A673 (cell line): ENCODE measurements around the gene GABRR2.

ENCODE experiments used
- EZH2 ChIP-seq: fragments of 200-600 bp; sonication (generic); IDR thresholded peaks from 2 replicates; pipeline ENCODE4 v1.6.1; 2017; ENCODE audit warnings: borderline replicate concordance, low read depth, mild to moderate bottlenecking, mixed read lengths, antibody characterized with exemption, low read length; ENCODE audit not compliant: poor library complexity, severe bottlenecking
- TF ChIP-seq, protein P1 (sequence below): fragments of 300-800, 200-600 bp; sonication (generic); conservative IDR thresholded peaks from 2 replicates; pipeline ENCODE4 v1.5.1; 2017; ENCODE audit warnings: low read depth, mild to moderate bottlenecking, antibody characterized with exemption, low read length, moderate library complexity, mixed read lengths

DNA sequence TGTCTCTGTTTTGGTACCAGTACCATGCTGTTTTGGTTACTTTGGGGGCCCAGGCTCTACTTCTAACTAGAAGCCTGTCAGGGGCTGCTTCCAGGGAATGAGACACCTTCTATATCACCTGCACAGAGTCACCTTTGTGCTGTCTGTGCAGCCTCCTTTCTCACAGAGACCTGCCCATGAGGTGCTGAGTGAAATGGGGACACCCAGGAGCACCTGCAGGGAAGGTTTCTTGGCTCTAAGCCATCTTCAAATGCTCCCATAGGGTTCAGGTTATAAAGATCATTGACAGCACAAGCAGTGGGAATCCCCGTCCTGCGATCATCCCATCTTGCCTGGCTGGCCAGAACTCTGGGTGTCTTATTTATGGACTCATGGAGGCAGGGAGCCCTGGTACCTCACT, 19.1 kb downstream of the GABRR2 start:
- TF ChIP-seq EZH2 = no peak
- TF ChIP-seq, protein P1, sequence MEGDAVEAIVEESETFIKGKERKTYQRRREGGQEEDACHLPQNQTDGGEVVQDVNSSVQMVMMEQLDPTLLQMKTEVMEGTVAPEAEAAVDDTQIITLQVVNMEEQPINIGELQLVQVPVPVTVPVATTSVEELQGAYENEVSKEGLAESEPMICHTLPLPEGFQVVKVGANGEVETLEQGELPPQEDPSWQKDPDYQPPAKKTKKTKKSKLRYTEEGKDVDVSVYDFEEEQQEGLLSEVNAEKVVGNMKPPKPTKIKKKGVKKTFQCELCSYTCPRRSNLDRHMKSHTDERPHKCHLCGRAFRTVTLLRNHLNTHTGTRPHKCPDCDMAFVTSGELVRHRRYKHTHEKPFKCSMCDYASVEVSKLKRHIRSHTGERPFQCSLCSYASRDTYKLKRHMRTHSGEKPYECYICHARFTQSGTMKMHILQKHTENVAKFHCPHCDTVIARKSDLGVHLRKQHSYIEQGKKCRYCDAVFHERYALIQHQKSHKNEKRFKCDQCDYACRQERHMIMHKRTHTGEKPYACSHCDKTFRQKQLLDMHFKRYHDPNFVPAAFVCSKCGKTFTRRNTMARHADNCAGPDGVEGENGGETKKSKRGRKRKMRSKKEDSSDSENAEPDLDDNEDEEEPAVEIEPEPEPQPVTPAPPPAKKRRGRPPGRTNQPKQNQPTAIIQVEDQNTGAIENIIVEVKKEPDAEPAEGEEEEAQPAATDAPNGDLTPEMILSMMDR = no peak
